ENCODE data around the gene AARS1.

GRCh38 chr16:70289229-70290094 is at the start of gene AARS1:
- peak in 1 of 12 donors; percentile 15 for TF ChIP-seq CTCF (IDR thresholded peaks at IDR 0.05)
- peak; percentile 56 to 94 for TF ChIP-seq POLR2A (IDR thresholded peaks at IDR 0.05)
